Muscle of leg (tissue), 11 donors: ENCODE data around the gene ZBTB20. TPM values are rescaled to one million over a fixed set of nuclear protein-coding genes. Genes with fewer than 3 reads are reported as not detected.

Source experiments
- DNase-seq: peaks from one replicate; pipeline ENCODE4 v3.0.0; 2013
- H3K27ac ChIP-seq: one replicate; pipeline ENCODE4 v1.5.1; 2013; ENCODE audit warnings: mild to moderate bottlenecking, low read length, control low read depth
- H3K27me3 ChIP-seq: one replicate; pipeline ENCODE4 v1.6.1; 2013; ENCODE audit warnings: low read length; ENCODE audit not compliant: control insufficient read depth, insufficient read depth
- H3K36me3 ChIP-seq: one replicate; pipeline ENCODE4 v1.6.1; 2013; ENCODE audit warnings: low read length; ENCODE audit not compliant: control insufficient read depth, insufficient read depth
- H3K4me1 ChIP-seq: one replicate; pipeline ENCODE4 v1.6.1; 2013; ENCODE audit warnings: low read length; ENCODE audit not compliant: control insufficient read depth, insufficient read depth
- H3K4me3 ChIP-seq: one replicate; pipeline ENCODE4 v1.5.1; 2013; ENCODE audit warnings: low read length, control low read depth
- H3K9me3 ChIP-seq: replicated peaks from 2 replicates; pipeline ENCODE4 v1.6.1; 2013; ENCODE audit warnings: low read depth, low read length; ENCODE audit not compliant: control insufficient read depth
- WGBS: methylation state at CpG from one replicate; pipeline ENCODE4 v1.1.5; 2013; ENCODE audit warnings: missing lambda C conversion rate; ENCODE audit not compliant: insufficient coverage; 5-methylcytosine and 5-hydroxymethylcytosine counted together
- polyA plus RNA-seq, 8 donors: library from polyadenylated mRNA; unstranded; fragments of 120-200 nt; gene quantifications; one replicate each; pipeline versions ENCODE4 v1.2.1 to v1.2.3, GENCODE V29; 2013; ENCODE audit warnings: inconsistent platforms in 1 of 8, low replicate concordance in 1 of 8; ENCODE audit not compliant: insufficient read length in 8 of 8, insufficient read depth in 1 of 8
- total RNA-seq: library from RNA; stranded (reverse); fragments of 120-200 nt; gene quantifications from one replicate; pipeline ENCODE4 v1.2.4, GENCODE V29; 2013

The ZBTB20 gene
- total and polyA plus RNA-seq, 9 donors = 1.0 to 16.6 (median 2.8) TPM

- Histone ChIP-seq H3K27me3 (no peaks in the 10 kb centered on the region), H3K4me1 (peaks cover 17% of the 10 kb centered on the region), H3K4me3 (no peak overlapping the region), H3K9me3 (no peaks in the 10 kb centered on the region), H3K27ac (no peak overlapping the region), H3K36me3 (peaks cover 7% of the 10 kb centered on the region)
- no peak for DNase-seq
- 82% methylated on average over 3 of the region's 5 CpGs for WGBS
Observed at GRCh38 chr3:114378760-114379159, 768.3 kb downstream of the ZBTB20 start.

GRCh38 chr3:114377426-114377825 lies 769.7 kb downstream of the ZBTB20 start:
- 92% methylated on average over 2 of the region's 4 CpGs for WGBS
- Histone ChIP-seq H3K36me3 (peaks cover 7% of the 10 kb centered on the region), H3K27ac (no peak overlapping the region), H3K4me1 (peaks cover 13% of the 10 kb centered on the region), H3K9me3 (no peaks in the 10 kb centered on the region), H3K27me3 (no peaks in the 10 kb centered on the region), H3K4me3 (no peak overlapping the region)
- DNase-seq = no peak

GRCh38 chr3:114376516-114377185 lies 770.4 kb downstream of the ZBTB20 start:
- 85% methylated on average over 3 of the region's 8 CpGs for WGBS

GRCh38 chr3:114375608-114376421 lies 771.3 kb downstream of the ZBTB20 start:
- H3K27ac ChIP-seq = peak overlapping the region; percentile 48
- H3K4me1 ChIP-seq = peaks cover 13% of the 10 kb centered on the region
- DNase-seq = peak; percentile 62

More at GRCh38 chr3:114376516-114377185, 770.4 kb downstream of the ZBTB20 start:
- DNase-seq = no peak
- H3K4me3 ChIP-seq = no peak overlapping the region
- peak overlapping the region; percentile 8 for H3K27ac ChIP-seq
- H3K9me3 ChIP-seq = no peaks in the 10 kb centered on the region
- H3K4me1 ChIP-seq = peaks cover 13% of the 10 kb centered on the region
- peaks cover 7% of the 10 kb centered on the region for H3K36me3 ChIP-seq
- H3K27me3 ChIP-seq = no peaks in the 10 kb centered on the region

GRCh38 chr3:114374433-114374990 lies 772.6 kb downstream of the ZBTB20 start:
- peaks cover 6% of the 10 kb centered on the region for H3K4me1 ChIP-seq

More at GRCh38 chr3:114375608-114376421, 771.3 kb downstream of the ZBTB20 start:
- 63% methylated on average over 1 of the region's 9 CpGs for WGBS
- H3K36me3 ChIP-seq = peaks cover 7% of the 10 kb centered on the region
- H3K9me3 ChIP-seq = no peaks in the 10 kb centered on the region
- H3K4me3 ChIP-seq = no peak overlapping the region
- no peaks in the 10 kb centered on the region for H3K27me3 ChIP-seq

GRCh38 chr3:114370537-114371174 lies 776.4 kb downstream of the ZBTB20 start:
- no peak for DNase-seq
- H3K36me3 ChIP-seq = no peaks in the 10 kb centered on the region
- H3K4me3 ChIP-seq = no peak overlapping the region
- H3K27ac ChIP-seq = no peak overlapping the region
- H3K9me3 ChIP-seq = no peaks in the 10 kb centered on the region
- peaks cover 2% of the 10 kb centered on the region for H3K4me1 ChIP-seq
- WGBS = 64% methylated on average over 1 of the region's 3 CpGs
- H3K27me3 ChIP-seq = no peaks in the 10 kb centered on the region

More at GRCh38 chr3:114374433-114374990, 772.6 kb downstream of the ZBTB20 start:
- H3K36me3 ChIP-seq = peaks cover 7% of the 10 kb centered on the region
- no peaks in the 10 kb centered on the region for H3K27me3 ChIP-seq
- DNase-seq = peak; percentile 71
- no peak overlapping the region for H3K4me3 ChIP-seq
- H3K27ac ChIP-seq = peak overlapping the region; percentile 48
- H3K9me3 ChIP-seq = no peaks in the 10 kb centered on the region
- WGBS = no CpG with 5 or more reads among the region's 2 CpGs

- DNase-seq = no peak
- 80% methylated on average over 1 of the region's 3 CpGs for WGBS
- Histone ChIP-seq H3K4me1 (no peaks in the 10 kb centered on the region), H3K27ac (no peak overlapping the region), H3K27me3 (no peaks in the 10 kb centered on the region), H3K4me3 (no peak overlapping the region), H3K36me3 (no peaks in the 10 kb centered on the region), H3K9me3 (no peaks in the 10 kb centered on the region)
Observed at GRCh38 chr3:114365909-114366308, 781.2 kb downstream of the ZBTB20 start.

- Histone ChIP-seq H3K9me3 (no peaks in the 10 kb centered on the region), H3K36me3 (no peaks in the 10 kb centered on the region), H3K27ac (no peak overlapping the region), H3K4me3 (no peak overlapping the region), H3K4me1 (no peaks in the 10 kb centered on the region), H3K27me3 (no peaks in the 10 kb centered on the region)
- whole genome bisulfite sequencing = no CpG with 5 or more reads among the region's 6 CpGs
- no peak for DNase-seq
Observed at GRCh38 chr3:114364806-114365654, 782.1 kb downstream of the ZBTB20 start.

GRCh38 chr3:114363554-114364202 lies 783.4 kb downstream of the ZBTB20 start:
- WGBS = 100% methylated on average over 1 of the region's 1 CpG
- H3K27me3 ChIP-seq = no peaks in the 10 kb centered on the region
- no peaks in the 10 kb centered on the region for H3K36me3 ChIP-seq
- H3K4me3 ChIP-seq = no peak overlapping the region
- no peaks in the 10 kb centered on the region for H3K4me1 ChIP-seq
- no peak overlapping the region for H3K27ac ChIP-seq
- no peak for DNase-seq
- no peaks in the 10 kb centered on the region for H3K9me3 ChIP-seq
